Raji (cell line): Measurements from ENCODE around the gene MORF4L2.

Experiments used
- POLR2A ChIP-seq: IDR thresholded peaks from 2 replicates; pipeline ENCODE4 v1.6.1; 2011; ENCODE audit warnings: low read depth, low read length, control low read depth; ENCODE audit not compliant: insufficient read depth

The MORF4L2 gene

DNA sequence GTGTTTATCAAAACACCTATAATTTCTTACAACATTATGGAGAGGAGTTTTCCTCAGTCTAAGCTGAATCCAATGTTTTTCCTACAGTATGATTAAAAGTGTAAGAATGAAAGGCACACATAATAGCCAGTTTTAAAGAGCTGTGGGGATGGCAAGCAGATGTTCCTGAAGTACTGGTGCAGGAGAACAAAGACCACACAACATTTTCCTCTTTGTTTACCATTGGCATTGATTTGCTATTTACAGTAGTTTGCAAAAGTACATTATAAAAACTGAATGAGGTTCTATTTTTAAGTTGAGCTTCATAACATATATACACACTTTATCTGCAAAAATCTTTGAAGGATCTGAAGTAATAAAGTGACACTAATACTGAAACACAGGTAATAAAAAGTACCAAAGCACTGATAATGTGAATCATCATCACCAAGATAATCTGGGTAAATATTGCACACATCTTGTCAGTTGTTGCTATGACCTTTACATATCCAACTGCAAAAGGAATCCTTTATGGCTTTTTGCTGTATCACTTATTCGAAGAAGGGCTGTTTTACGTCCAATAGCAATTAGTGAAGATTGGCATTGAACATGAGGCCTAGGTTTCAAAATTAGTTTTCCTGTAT, 35.2 kb downstream of the MORF4L2 start:
- no peak for TF ChIP-seq POLR2A

DNA sequence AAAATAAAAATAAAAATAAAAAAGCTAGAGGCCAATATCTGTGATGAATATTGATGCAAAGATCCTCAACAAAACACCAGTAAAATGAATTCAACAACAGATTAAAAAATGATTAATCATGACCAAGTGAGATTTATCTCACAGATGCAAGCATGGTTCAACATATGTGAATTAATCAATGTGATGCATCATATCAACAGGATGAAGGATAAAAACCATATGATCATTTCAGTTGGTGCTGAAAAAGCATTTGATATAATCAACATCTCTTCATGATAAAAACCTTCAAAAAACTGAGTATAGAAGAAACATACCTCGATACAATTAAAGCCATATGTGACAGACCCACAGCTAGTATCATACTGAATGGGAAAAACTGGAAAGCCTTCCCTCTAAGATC, 38.9 kb downstream of the MORF4L2 start:
- no peak for TF ChIP-seq POLR2A

DNA sequence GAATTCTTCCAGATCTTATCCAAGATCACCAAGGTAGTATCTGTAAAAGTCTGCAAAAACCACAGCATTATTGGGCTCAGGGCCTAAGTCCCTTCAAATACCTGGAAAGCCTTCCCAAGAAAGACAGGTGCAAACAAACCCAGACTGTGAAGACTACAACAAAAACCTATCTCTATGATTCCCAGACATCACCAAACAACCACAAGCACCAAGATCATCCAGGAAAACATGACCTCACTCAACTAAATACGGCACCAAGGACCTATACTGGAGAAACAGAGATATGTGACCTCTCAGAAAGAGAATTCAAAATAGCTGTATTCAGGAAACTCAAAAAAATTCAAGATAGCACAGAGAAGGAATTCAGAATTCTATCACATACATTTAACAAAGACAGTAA, 42.4 kb downstream of the MORF4L2 start:
- TF ChIP-seq POLR2A, result no peak

DNA sequence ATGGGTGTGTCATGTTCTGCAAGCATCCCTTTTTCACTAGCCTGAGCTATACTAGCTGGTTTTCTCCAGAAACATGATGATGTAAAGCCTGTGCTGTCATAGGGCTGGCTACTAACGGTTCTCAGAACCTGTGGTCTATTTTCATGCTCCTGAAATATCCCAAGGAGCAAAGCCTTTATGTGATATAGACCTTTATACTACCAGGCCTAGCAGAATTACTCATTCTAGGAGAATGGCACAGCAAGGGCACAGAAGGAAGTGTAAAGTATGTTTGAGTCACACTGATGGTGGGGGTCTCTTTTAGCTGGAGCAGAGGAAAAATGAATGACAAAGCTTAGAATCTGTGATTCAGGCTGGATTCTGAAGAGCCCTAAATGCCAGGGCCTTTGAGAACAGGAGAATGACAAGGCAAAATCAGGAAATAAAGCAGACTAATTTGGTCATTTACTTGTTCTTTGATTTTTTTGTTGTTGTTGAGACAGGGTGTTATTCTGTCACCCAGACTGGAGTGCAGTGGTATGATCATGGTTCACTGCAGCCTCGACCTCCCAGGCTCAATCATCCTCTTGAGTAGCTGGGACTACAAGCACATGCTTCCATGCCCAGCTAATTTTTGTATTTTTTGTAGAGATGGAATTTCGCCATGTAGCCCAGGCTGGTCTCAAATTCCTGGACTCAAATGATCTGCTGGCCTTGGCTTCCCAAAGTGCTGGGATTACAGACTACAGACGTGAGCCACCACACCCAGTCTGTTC, 45.9 kb downstream of the MORF4L2 start:
- TF ChIP-seq POLR2A, result no peak

DNA sequence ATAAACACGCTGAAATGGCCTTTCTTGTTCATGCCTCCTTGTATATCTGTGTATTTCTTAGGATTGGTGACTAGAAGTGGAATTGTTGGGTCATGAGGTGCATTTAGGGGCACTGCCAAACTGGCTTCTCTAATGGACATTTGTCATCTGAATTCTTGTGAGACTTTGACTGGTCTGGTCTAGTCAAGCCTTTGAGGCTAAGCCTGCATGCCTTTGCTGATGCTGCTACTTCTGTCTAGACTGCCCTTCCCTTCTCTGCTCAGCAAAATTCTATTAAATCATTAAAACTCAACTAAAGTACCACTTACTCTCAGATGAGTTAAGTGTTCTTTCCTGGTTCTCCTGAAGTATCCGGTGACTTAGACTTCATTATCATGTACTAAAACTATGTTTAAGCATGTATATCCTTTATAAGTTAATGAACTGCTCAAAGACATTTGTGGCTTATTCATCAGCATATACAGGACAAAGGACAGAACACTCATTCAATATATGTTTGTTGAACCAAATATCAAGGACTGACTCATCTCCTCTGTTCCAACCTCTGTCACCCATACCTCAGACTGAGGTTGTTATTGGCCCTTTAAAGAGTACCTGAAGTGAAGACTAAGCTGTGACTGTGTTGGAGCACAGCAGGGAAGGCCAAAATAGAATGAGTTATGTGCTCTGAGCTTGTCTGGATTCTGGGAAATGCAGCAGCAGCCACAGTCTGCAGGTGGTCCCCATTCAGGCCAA, 48.7 kb downstream of the MORF4L2 start:
- TF ChIP-seq POLR2A, result no peak

DNA sequence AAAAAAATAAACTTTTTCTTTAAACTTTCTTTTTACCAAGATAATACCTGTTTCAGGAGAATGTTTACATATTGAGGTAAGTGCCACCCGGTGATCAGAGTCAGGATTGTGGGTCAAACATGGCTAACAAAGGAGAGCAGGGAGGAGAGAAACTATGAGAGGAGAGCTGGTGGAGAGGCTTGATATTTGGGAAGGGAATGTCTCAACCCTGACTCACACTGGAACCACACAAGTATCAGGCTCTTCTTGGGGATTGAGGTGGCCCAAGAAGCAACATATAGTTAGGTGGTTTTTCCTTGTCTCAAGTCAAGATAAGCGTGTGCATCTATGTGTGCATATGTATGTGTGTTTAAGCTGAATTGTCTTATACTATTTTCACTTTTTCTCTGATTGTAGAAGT, 51.1 kb downstream of the MORF4L2 start:
- TF ChIP-seq POLR2A, result no peak

DNA sequence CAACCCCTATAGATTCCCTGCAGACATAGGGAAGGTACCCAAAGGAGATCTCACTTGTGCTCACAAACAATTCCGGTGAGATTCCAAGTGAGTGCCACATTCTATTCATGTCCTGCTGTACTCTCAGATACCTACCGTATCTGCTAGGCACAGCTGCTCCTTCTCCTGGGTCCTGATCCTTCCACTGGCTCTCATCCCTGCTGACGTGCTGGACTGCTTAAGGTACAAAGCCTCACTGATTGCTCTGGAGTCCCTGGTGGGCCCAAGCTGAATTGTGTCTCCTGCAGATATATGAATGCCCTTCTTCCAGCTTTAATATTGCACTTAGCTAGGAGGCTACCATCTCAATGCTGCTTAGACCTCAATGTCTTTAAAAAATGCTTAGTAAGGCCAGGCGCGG, 55.4 kb downstream of the MORF4L2 start:
- no peak for TF ChIP-seq POLR2A

DNA sequence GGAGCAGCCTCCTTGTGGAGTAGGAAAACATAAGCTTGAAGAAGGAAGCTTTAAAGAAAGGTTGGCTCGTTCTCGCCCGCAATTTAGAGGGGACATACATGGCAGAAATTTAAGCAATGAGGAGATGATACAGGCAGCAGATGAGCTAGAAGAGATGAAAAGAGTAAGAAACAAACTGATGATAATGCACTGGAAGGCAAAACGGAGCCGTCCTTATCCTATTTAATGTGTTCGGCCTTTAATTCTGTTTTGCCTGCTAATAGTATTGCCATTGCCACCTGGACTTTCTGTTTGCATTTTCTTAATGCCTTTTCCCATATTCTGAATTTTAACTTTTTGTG, 56.4 kb downstream of the MORF4L2 start:
- no peak for TF ChIP-seq POLR2A

DNA sequence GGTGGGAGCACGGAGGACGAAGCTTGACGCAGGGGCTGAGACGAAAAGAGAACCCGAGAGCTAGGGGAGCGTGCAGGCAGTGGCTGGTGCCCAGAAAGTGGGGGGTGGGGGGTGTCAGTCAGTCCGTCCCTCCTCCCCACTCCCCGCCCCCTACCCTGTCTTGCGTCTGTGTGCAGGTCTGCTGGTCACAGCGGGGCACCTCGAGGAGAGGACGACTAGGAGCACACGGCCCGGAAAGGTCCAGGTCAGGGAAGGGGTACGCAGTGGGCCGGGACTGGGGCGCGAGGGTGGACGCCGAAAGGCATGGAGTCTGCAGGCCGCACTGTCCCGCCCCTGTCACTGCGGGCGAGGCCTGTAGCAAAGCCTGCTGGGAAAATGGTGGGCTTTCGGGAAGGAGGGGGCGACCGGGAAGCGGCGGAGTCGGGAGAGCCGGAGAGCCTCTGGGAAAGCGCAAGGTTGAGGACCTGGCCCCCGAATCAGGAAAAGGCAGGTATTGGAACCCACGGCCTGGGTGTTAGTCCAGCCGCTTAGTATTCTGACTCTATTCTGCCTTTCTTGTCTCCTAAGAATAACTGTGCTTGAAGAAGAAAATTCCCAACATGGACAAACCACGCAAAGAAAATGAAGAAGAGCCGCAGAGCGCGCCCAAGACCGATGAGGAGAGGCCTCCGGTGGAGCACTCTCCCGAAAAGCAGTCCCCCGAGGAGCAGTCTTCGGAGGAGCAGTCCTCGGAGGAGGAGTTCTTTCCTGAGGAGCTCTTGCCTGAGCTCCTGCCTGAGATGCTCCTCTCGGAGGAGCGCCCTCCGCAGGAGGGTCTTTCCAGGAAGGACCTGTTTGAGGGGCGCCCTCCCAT, 57.0 kb downstream of the MORF4L2 start:
- no peak for TF ChIP-seq POLR2A

DNA sequence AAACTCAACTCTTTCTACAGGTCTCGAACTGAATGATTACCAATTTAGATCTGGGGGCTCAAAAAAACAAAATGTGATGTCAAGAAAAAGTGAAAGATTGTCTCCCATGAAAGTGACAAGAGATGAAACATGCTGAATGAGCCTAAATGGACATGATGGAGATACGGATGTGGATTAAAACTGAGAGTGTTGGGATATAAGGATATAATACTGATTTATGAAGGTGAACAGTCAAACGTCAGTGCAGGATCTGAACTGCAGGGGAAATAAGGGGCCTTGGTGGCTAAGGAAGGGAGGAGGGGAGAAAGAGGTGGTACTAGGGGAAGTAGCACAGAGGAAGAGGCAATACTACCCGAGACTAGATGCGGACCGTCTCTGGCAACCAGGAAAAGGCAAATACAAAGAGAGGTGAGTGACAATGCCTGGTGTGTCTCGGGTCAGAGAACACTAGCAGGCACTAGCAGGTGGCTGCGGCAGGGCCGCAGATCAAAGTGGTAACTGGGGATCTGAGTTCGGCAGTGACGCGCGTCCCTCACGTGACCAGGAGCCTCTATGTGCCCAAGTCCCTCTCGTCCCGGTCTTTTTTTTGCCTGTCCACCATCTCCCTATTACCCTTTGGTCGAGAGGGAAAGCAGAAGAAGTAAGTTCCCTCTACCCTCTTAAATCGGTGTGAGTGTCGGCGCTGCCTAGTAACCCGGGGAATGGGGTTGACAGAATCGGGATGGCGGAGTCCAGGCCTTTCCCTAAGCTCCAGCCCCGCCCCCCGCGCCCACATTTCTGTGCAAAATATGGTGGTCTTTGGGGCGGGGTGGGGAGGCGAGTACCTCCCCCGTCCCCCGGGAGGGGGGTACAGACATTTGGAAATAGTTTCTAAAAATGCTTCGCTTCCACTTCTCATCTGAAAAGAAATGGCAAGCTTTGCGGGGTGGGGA, 57.8 kb downstream of the MORF4L2 start, which contains the start of gene TCEAL1:
Gene TCEAL1 (plus strand): TSS at position 590 of the 932 bp plus-strand sequence. CDS start 942 bp downstream, outside the sequence.
- TF ChIP-seq POLR2A, result 0 out of 2 replicates have a peak, but pooled peaks have one; percentile 21

DNA sequence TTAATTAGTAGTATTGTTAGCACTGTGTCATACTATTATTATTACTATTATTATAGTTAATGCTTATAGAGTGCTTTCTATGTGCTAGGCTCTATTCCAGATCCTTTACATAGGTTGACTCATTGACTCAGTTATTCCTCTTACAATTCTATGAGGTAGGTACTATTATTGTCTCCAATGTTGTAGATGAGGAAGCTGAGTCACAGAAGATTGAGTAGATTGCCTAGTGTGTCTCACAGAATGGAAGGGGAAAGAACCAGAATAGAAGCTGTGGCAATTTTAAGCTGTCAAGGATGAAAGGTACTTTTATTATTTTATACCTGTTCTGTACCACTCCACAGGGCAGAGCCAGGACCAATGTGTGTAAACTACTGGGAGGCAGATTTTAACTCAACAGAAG, 59.6 kb downstream of the MORF4L2 start:
- no peak for TF ChIP-seq POLR2A
